IPS-15b (cell line): ENCODE data around the gene ANKRD24.
A peak's percentile ranks its signal among the peaks of the same experiment; 100 is the strongest.
"Not testable (repeated sequence)": the region's sequence is repeated elsewhere in the genome, so short reads cannot be mapped to it uniquely, and the experiment has no call there.

ENCODE experiments used
- H3K27me3 ChIP-seq: one replicate; pipeline ENCODE4 v1.6.1; 2013; ENCODE audit warnings: low read length; ENCODE audit not compliant: control insufficient read depth, insufficient read depth
- H3K36me3 ChIP-seq: one replicate; pipeline ENCODE4 v1.6.1; 2013; ENCODE audit warnings: low read length; ENCODE audit not compliant: control insufficient read depth, insufficient read depth
- H3K4me1 ChIP-seq: one replicate; pipeline ENCODE4 v1.6.1; 2013; ENCODE audit warnings: mild to moderate bottlenecking, low read length; ENCODE audit not compliant: control insufficient read depth, insufficient read depth
- H3K4me3 ChIP-seq: one replicate; pipeline ENCODE4 v1.5.1; 2013; ENCODE audit warnings: low read depth, low read length
- H3K9ac ChIP-seq: one replicate; pipeline ENCODE4 v1.6.1; 2013; ENCODE audit warnings: low read depth, mild to moderate bottlenecking, low read length
- H3K9me3 ChIP-seq: one replicate; pipeline ENCODE4 v1.6.1; 2013; ENCODE audit warnings: mild to moderate bottlenecking, low read length; ENCODE audit not compliant: control insufficient read depth, insufficient read depth

The ANKRD24 gene

DNA sequence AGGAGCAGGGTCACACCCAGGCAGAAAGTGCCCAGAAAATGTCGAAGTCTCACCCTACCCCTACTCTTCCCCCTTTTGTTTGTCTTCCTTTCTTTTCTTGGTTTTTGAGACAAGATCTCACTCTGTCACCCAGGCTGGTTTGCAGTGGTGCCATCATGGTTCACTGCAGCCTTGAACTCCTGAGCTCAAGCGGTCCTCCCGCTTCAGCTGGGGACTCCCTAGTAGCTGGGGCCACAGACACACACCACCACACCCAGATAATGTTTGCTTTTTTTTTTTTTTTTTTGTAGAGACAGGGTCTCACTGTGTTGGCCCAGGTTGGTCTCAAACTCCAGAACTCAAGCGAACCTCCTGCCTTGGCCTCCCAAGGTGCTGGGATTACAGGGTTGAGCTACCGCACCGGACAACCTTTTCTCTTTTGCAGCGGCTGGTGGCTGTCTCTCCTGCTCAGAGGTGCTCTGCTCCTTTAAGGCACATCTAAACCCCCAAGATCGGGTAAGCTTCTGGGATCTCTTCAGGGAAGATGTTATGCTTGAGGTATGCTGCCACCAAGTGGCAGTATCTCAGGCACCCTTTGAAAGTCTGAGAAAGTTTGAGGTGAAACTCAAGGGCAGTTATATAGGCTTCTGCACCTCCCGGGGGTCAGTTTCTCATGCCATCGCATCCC is 24.5 kb downstream of the ANKRD24 start:
- peaks cover 7% of the 10 kb centered on the region for H3K36me3 ChIP-seq
- no peaks in the 10 kb centered on the region for H3K27me3 ChIP-seq
- H3K4me1 ChIP-seq, result peaks cover 2% of the 10 kb centered on the region
- peak overlapping the region; percentile 43 for H3K4me3 ChIP-seq
- no peak overlapping the region for H3K9ac ChIP-seq
- no peaks in the 10 kb centered on the region for H3K9me3 ChIP-seq

DNA sequence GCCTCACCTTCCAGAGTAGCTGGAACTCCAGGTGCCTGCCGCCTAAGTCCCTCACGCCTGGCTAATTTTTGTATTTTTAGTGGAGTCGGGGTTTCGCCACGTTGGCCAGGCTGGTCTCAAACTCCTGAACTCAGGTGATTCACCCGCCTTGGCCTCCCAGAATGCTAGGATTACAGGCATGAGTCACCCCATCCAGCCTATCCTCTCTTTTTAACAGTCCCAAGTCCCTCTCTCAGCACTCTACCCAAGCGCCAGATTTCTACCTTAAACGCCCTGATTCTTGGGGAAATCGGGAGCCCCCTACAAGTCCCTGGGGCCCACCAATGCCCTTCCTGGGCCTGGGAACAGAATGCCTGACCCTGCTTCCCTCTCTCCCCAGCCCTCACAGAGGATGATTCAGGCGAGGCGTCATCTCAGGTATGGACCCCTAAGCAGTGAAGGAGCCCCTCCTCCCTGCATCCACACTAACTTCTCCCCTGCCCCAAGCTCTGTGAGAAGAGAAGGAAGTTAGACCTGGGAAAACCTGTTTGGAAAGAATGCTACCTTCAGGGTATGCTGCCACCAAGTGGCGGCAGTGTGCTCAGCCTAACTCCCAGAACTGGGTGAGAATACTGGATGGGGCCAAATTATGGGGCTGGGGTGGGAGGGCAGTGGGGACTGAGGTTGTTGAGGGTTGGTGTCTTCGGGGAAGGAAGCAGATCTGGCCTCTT is 26.1 kb downstream of the ANKRD24 start:
- Histone ChIP-seq H3K4me1 (peaks cover 2% of the 10 kb centered on the region), H3K9ac (no peak overlapping the region), H3K9me3 (no peaks in the 10 kb centered on the region), H3K36me3 (peaks cover 7% of the 10 kb centered on the region), H3K4me3 (no peak overlapping the region), H3K27me3 (no peaks in the 10 kb centered on the region)

DNA sequence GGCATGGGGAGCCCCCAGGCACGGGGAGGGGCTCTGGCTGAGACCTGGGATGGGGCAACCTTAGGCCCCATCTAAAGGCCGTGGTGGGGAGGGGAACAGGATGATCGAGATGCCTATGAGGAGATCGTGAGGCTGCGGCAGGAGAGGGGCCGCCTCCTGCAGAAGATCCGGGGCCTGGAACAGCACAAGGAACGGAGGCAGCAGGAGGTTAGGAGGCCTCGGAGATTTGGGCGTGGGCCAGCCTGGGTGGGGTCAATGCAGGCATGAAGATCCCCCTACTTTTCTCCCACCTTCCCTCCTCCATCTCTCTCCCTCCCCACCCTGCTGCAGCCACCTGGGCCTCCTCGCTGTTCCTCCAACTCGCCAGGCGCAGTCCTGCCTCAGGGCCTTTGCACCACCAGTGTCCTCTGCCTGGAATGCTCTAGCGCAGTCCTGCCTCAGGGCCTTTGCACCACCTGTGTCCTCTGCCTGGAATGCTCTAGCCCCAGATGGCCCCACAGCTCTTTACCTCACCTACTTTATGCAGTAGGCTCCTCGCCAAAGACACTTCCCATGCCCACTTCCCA is 27.8 kb downstream of the ANKRD24 start:
- no peak overlapping the region for H3K9ac ChIP-seq
- no peak overlapping the region for H3K4me3 ChIP-seq
- no peaks in the 10 kb centered on the region for H3K27me3 ChIP-seq
- H3K36me3 ChIP-seq, result peaks cover 7% of the 10 kb centered on the region
- H3K9me3 ChIP-seq, result no peaks in the 10 kb centered on the region
- peaks cover 2% of the 10 kb centered on the region for H3K4me1 ChIP-seq

DNA sequence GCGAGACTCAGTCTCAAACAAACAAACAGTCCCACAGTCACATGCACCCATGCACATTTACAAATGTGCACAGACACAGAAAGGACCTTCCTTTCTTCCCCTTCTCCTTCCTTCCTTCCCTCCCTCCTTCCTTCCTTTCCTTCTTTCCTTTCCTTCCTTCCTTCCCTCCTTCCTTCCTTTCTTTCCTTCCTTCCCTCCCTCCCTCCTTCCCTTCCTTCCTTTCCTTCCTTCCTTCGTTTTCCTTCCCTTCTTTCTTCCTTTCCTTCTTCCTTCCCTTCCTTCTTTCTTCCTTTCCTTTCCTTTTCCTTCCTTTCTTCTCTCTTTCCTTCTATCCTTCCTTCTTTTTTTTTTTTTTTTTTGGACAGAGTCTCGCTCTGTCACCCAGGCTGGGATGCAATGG is 30.6 kb downstream of the ANKRD24 start:
- H3K4me1 ChIP-seq, result no peaks in the 10 kb centered on the region
- no peak overlapping the region for H3K9ac ChIP-seq
- no peak overlapping the region for H3K4me3 ChIP-seq
- H3K9me3 ChIP-seq, result no peaks in the 10 kb centered on the region
- H3K27me3 ChIP-seq, result no peaks in the 10 kb centered on the region
- peaks cover 6% of the 10 kb centered on the region for H3K36me3 ChIP-seq

DNA sequence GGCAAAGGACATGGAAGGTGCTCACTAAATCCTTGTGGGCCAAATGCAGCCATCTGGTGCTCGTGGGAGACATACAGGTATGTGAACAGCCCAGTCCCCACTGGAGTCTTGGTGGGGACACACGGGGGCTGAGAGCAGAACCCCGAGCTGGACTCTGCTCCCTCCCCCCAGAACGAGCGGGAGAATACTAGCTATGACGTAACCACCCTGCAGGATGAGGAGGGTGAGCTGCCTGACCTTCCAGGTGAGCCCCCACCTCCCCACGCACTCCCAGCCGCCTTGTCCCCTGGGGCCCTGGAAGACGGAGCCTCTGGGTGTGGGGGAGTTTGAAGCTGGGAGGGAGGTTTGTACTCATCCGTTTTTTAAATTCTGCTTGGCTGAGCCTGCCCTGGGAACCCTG is 33.3 kb downstream of the ANKRD24 start:
- Histone ChIP-seq H3K4me1 (no peaks in the 10 kb centered on the region), H3K4me3 (no peak overlapping the region), H3K27me3 (no peaks in the 10 kb centered on the region), H3K36me3 (peaks cover 6% of the 10 kb centered on the region), H3K9me3 (no peaks in the 10 kb centered on the region), H3K9ac (no peak overlapping the region)

DNA sequence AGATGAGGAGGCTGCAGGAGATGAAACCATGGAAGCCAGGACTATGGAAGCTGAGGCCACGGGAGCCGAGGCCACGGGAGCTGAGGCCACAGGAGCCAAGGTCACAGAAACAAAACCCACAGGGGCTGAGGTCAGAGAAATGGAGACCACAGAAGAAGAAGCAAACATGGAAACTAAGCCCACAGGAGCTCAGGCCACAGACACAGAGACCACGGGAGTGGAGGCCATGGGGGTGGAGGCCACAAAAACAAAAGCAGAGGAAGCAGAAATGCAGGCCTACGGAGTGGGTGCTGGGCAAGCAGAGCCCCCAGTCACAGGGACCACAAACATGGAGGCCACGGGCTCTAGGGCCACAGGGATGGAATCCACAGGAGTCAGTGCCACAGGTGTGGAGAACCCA is 34.4 kb downstream of the ANKRD24 start:
- Histone ChIP-seq H3K36me3 (peaks cover 6% of the 10 kb centered on the region), H3K27me3 (no peaks in the 10 kb centered on the region), H3K9me3 (no peaks in the 10 kb centered on the region), H3K4me3 (no peak overlapping the region), H3K9ac (no peak overlapping the region), H3K4me1 (no peaks in the 10 kb centered on the region)

DNA sequence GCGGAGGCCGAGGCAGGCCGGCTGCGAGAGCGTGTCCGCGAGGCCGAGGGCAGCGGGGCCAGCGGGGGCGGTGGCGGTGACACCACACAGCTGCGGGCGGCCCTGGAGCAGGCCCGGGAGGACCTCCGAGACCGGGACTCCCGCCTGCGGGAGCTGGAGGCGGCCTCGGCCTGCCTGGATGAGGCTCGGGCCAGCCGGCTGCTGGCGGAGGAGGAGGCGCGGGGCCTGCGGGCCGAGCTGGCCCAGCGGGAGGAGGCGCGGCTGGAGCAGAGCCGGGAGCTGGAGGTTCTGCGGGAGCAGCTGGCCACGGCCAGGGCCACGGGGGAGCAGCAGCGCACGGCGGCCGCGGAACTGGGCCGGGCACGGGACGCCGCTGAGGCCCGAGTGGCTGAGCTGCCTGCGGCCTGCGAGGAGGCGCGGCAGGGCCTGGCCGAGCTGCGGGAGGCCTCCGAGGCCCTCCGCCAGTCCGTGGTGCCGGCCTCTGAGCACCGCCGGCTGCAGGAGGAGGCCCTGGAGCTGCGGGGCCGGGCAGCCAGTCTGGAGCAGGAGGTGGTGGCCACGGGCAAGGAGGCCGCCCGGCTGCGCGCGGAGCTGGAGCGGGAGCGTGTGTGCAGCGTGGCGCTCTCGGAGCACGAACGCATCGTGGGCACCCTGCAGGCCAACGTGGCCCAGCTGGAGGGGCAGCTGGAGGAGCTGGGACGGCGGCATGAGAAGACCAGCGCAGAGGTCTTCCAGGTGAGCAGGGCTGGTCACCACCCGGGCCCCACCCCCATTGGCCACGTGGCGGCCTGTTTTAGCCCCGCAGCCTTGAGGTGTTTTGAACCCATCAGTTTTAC is 35.2 kb downstream of the ANKRD24 start:
- no peaks in the 10 kb centered on the region for H3K27me3 ChIP-seq
- no peaks in the 10 kb centered on the region for H3K9me3 ChIP-seq
- no peak overlapping the region for H3K4me3 ChIP-seq
- H3K36me3 ChIP-seq, result peaks cover 6% of the 10 kb centered on the region
- H3K9ac ChIP-seq, result no peak overlapping the region
- H3K4me1 ChIP-seq, result no peaks in the 10 kb centered on the region

DNA sequence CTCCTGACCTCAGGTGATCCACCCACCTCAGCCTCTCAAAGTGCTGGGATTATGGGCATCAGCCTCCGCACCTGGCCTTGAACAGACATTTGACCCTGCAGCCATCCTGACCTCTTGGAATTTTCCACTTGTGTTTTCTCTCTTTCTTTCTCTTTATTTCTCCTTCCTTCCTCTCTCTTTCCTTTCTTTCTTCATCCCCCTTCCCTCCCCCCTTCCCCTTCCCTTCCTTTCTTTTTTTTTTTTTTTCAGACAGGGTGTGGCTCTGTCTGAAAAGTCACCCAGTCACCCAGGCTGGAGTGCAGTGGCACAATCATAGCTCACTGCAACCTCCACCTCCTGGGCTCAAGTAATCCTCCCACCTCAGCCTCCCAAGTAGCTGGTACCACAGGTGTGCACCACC is 36.0 kb downstream of the ANKRD24 start:
- H3K36me3 ChIP-seq, H3K4me1 ChIP-seq, H3K9me3 ChIP-seq, H3K27me3 ChIP-seq, H3K9ac ChIP-seq, H3K4me3 ChIP-seq: not testable (repeated sequence)

DNA sequence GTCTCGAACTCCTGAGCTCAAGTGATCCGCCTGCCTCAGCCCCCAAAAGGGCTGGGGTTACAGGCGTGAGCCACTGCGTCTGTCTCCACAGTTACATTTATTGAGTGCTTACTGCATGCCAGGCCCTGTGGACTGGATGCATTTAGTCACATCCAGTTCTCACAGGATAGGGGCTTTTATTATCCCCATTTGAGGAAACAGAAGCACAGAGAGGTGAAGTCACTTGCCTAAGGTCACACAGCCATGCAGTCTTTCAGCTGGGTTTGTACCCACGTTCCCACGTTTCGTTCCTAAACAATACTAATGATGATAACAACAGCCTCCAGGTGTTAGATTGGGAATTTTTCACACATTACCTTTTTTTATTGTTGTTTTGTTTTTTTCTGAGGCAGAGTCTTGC is 37.7 kb downstream of the ANKRD24 start:
- Histone ChIP-seq H3K9ac (no peak overlapping the region), H3K36me3 (peaks cover 9% of the 10 kb centered on the region), H3K9me3 (no peaks in the 10 kb centered on the region), H3K4me3 (no peak overlapping the region), H3K27me3 (no peaks in the 10 kb centered on the region), H3K4me1 (no peaks in the 10 kb centered on the region)

DNA sequence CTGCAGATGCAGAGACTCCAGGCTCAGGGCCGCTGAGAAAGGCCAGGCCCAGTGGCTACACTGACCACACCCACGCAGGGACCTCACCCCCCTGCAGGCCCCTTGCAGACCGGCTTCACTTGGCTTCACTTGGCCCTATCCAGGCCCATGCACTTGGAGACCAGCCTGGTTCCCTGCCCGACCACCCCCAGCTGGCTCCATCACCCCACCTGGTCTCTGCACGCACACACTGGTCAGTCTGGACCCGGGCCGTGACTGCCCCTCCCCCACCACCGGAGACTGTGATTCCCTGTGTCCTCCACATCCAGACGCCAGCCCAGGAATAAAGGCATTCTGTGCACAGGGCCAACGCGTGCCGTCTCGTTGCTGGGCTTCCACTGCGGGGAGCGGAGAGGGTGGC is 42.0 kb downstream of the ANKRD24 start:
- Histone ChIP-seq H3K9me3 (no peaks in the 10 kb centered on the region), H3K27me3 (peaks cover 4% of the 10 kb centered on the region), H3K4me3 (no peak overlapping the region), H3K4me1 (peaks cover 4% of the 10 kb centered on the region), H3K9ac (no peak overlapping the region), H3K36me3 (peaks cover 3% of the 10 kb centered on the region)

DNA sequence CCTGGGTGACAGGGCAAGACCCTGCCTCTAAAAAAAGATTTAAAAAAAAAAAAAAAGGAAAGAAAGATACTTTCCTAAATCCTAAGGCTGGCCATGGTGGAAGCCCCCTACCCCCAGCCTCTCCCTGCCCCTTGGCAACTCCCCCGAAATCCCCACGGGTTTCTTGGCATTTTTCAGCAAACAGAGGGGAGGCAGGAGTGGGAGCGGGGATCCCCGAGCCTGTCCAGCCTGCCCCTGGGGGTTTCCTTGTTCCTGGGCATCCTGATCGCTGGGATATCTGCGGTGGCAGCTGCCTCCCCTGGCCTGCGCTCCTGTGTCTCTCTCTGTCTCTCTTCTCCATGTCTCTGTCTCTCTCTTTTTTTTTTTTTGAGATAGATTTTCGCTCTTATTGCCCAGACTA is 43.4 kb downstream of the ANKRD24 start:
- Histone ChIP-seq H3K9me3 (no peaks in the 10 kb centered on the region), H3K9ac (no peak overlapping the region), H3K36me3 (peaks cover 3% of the 10 kb centered on the region), H3K4me3 (no peak overlapping the region), H3K27me3 (peaks cover 4% of the 10 kb centered on the region), H3K4me1 (peaks cover 4% of the 10 kb centered on the region)
